ENCODE measurements around the gene MARVELD2.
"Not testable (repeated sequence)": the region's sequence is repeated elsewhere in the genome, so short reads cannot be mapped to it uniquely, and the experiment has no call there.

The MARVELD2 gene

DNA sequence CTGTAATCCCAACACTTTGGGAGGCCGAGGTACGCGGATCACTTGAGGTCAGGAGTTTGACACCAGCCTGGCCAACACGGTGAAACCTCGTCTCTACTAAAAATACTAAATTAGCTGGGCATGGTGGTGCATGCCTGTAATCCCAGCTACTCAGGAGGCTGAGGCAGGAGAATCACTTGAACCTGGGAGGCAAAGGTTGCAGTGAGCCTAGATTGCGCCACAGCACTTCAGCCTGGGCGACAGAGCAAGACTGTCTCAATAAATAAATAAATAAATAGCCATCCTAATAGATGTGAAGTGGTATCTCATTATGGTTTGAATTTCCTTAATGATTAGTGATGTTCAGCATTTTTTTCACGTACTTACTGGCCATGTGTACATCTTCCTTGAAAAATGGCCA, 35.6 kb downstream of the MARVELD2 start:
- not testable (repeated sequence) for DNase-seq

DNA sequence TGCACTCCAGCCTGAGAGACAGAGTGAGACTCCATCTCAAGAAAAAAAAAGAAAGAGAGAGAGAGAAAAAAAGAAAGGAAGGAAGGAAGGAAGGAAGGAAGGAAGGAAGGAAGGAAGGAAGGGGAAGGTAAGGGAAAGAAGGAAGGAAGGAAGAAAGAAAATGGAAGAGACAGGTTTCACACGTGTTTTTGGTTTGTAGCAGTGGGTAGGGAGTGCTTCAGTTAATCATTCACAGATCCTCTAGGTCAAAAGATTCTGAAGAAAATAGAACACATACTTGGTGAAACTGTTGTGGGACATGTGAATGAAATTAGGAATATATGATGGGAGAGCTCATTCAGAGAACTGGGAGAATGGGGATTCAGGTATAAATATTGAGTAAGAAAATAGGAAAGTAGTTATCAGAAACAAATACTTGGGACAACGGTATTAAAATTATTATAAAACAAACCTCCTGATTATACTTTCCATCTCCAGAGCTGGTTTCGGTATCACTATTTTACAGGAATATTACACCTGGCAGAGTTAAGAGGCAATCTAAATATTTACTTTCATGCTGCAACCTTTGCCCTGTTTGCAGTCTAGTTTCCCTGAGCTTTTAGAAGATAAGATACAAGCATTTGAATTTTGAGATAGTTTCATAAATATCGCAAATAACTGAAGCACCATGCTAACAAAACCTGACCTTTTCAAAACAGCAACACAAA, 37.2 kb downstream of the MARVELD2 start:
- DNase-seq, result no peak

- DNase-seq, result not testable (repeated sequence)
Observed at GRCh38 chr5:69453487-69453886, 38.6 kb downstream of the MARVELD2 start.

DNA sequence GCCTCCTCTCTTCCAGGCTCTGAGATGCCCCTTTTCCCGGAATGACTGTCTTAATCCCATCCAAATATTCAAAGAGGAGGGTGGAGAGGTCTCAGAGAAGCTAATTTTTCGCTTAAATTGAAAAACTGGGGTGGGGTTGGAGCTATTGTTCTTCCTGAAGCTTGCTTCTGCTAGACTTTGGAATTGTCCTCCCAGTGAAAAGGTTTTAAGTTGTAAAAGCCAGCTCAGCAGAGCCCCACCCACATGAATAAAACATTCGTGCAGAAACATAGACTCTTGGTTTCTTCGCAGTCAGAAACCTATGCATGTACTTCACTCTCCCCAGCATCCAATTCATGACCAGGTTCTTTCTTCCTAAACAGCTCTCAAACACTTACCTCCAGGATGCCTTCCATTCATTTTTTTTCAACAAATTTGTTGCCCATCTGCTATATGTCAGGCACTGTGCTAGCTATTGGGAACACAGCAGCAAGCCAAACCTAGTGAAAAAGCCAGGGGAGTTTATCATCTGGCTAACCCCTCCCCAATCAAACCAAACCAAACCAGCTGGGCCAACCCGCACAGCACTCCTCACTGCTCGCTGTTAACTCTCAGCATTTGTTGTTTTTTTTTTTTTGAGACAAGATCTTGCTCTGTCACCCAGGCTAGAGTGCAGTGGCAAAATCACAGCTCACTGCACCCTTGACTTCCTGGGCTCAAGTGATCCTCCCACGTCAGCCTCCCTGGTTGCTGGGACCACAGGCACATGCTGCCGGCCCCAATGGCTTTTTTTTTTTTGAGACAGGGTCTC, 39.7 kb downstream of the MARVELD2 start:
- DNase-seq, result no peak

DNA sequence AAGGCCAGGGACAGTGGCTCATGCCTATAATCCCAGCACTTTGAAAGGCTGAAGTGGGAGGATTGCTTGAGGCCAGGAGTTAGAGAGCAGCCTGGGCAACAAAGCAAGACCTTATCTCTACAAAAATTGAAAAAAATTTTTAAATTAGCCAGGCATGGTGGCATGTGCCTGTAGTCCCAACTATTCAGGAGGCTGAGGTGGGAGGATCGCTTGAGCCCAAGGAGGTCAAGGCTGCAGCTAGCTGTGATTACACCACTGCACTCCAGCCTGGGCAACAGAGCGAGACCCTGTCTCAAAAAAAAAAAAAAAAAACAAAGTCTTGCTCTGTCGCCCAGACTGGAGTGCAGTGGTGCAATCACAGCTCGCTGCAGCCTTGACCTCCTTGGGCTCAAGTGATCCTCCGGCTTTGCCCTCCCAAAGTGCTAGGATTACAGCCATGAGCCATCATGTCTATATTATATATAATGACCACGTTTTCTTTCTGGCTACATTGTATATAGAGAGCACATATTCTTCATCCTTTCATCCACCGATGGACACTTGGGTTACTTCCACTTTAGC, 40.6 kb downstream of the MARVELD2 start:
- DNase-seq, result not testable (repeated sequence)

- no peak for DNase-seq
Observed at GRCh38 chr5:69462170-69462569, 47.3 kb downstream of the MARVELD2 start.

DNA sequence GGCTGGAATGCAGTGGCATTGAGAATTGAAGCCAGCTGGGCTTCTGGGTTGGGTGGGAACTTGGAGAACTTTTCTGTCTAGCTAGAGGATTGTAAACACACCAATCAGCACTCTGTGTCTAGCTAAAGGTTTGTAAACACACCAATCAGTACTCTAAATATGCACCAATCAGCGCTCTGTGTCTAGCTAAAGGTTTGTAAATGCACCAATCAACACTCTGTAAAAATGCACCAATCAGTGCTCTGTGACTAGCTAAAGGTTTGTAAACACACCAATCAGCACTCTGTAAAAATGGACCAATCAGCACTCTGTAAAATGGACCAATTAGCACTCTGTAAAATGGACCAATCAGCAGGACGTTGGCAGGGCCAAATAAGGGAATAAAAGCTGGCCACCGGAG, 51.5 kb downstream of the MARVELD2 start:
- not testable (repeated sequence) for DNase-seq

DNA sequence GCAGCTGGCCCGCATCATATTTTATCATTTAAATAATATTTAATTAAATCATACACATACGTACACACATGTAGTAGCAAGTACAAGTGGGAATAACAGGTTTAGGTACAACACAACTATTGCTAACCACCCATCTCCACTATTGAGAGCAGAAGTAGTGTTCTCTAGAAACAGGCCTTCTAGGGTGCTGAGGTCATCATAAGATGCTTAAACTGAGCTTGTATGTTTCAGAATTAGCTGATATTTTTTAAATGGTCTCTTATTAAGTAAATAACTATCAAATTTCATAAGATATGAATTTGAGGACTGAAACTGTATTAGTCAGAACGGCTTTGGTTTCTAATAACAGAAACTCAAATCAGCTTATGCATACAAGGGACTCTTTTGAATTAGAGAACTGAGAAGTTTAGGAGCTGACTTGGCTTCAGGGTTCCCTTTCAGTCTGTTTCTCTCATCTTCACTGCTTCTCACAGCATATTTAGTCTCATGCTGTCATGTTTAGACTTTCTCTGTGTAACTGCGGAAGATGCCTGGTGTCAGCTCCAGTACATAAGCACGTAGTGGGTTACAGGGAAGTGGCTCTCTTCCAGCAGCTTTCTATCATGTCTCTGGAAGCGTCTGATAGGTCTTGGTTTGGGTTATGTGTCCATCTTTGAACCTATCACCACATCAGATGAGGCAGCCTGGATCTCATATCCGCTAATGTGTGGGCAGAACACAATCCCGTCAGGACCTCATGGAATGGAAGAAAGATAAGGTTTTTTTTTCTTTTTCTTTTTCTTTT, 52.7 kb downstream of the MARVELD2 start:
- DNase-seq, result no peak

GRCh38 chr5:69468631-69469030, 53.7 kb downstream of the MARVELD2 start:
- no peak for DNase-seq

DNA sequence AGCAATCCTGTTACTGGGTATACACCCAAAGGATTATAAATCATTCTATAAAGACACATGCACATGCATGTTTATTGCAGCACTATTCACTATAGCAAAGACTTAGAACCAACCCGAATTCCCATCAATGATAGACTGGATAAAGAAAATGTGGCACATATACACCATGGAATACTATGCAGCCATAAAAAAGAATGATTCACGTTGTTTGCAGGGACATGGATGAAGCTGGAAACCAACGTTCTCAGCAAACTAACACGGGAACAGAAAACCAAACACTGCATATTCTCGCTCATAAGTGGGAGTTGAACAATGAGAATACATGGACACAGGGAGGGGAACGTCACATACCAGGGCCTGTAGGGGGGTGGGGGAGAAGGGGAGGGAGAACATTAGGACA, 56.6 kb downstream of the MARVELD2 start:
- DNase-seq, result not testable (repeated sequence)

- DNase-seq, result not testable (repeated sequence)
Observed at GRCh38 chr5:69472535-69473143, 57.7 kb downstream of the MARVELD2 start.

DNA sequence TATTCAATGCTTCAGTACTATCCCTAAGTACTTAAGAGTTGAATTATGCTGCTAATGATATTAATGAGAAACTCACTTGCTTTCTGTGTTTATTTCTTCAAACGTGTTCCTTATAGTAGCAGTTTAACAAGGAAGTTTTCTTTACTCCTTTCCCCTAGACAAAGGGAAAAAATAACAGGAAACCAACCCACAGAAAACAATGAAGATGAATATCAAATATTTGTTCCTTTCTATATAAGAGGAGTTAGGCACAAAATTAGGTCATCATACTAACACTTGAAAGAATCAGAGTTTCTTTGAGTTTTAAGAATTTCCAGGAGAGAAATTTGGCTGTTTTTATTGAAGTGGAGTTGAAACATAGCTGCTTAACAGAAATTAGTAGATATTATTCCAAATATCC, 62.3 kb downstream of the MARVELD2 start:
- DNase-seq, result no peak

- not testable (repeated sequence) for DNase-seq
Observed at GRCh38 chr5:69478296-69478695, 63.4 kb downstream of the MARVELD2 start.

DNA sequence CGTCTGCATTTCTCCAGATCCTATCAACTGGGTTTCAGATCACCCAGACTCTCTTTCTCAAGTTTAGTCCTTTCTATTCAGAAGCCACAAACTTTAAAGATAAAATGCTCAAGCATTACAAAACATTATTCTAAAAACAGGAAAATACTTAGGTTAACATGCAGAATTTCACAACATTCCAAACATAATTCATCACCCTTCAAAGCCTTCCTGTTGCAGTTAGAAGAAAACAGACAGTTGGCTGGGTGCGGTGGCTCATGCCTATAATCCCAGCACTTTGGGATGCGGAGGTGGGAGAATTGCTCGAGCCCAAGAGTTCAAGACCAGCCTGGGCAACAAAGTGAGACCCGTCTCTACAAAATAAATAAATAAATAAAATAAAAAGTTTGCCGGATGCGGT, 70.0 kb downstream of the MARVELD2 start:
- no peak for DNase-seq

GRCh38 chr5:69485471-69485870, 70.6 kb downstream of the MARVELD2 start:
- DNase-seq, result no peak

DNA sequence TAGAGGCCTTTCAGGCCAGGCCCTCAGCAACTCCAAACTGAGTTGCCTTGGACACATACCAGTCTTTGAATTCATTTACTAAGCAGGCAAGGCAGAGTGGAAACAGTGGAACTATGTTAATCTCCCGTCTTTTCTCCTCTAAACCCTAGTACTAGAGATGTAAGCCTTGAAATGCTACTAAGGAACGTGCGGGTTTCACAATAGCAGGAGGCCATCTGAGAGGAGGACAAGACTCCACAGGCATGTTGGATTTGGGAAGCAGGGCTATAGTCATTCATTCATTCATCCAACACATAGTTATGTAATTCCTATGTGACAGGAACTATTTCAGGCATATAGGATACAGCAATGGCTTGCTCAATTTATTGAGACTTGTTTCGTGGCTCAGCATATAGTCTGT, 74.3 kb downstream of the MARVELD2 start:
- no peak for DNase-seq

DNA sequence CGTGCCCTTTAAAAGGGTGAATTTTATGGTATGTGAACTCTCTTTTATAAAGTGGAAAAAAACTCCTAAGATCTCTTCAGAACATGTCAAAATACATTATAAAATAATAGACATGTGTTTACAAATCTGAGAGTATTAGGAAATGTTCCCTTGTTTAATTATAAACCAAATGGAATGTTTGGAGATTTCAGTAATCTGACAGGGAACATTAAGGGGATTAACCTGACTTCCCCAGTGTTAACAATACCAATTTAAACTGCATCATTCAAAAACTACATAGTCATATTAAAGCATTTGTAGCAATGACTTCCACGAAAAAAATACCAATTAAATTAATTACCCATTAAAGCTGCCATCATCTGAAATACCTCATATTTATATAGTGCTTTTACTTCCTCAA, 76.1 kb downstream of the MARVELD2 start:
- DNase-seq, result no peak

GRCh38 chr5:69491838-69492390, 77.0 kb downstream of the MARVELD2 start:
- DNase-seq, result no peak

- DNase-seq, result no peak
Observed at GRCh38 chr5:69492391-69492922, 77.5 kb downstream of the MARVELD2 start, which contains the start of gene OCLN. Gene OCLN, plus strand, starts transcription at chr5:69492790. Its CDS starts 11,455 bp downstream, at chr5:69504245.

DNA sequence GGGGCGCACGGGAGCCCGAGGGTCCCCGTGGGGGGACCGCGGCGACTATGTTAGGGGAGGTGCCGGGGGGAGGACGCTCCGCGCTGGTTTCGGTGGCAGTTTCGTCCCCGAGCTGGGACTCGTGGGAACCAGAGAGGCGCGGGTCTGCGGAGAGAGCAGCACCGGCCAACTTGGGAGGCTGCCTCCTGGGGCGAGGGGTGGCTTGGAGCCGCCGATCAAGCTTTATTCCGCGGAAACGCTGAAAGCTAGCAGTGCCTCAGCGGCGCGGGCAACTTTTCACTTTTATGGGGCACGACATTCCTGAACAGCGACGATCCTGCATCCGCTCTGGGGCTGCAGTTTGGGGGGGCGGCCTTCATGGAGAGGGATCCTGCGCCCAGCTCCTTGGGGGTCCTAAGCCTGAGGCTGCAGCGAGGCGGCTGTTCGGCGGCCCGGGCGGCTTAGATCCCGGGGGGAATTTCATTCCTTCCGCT, 78.0 kb downstream of the MARVELD2 start:
- no peak for DNase-seq

GRCh38 chr5:69493396-69494133, 78.6 kb downstream of the MARVELD2 start:
- DNase-seq, result no peak
